ENCODE data around the gene PPARA.

Gene PPARA

DNA sequence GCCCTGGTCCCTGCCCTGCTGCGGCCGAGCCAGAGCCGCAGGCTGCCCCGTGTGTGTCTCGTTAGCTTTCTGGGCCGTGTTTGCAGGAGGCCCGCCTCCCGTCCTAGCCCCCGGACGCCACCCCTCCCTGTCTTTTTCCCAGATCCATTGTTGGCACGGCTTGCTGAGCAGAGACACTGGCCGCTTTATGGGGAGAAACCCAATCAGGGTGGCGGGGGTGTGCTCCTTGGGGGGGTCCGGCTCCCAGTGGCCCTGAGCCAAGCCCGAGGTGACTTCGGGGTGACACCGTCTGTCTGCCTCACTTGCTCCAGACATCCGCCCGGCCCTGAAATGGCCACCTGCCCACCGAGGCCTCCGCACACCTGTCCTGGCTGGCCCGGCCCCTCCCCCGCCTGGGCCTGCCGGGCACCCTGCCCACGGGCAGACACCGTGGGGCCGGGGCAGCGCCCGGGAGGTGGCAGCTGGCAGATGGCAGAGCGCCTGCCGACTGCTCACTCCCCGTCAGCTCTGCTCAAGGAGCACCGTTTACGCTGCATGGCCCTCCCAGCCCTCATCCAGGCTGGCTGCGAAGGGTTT, 43.1 kb upstream of the PPARA start:
- no peak for TF ChIP-seq POLR2AphosphoS5 (IDR thresholded peaks at IDR 0.05; ENCODE audit: low read depth)
- TF ChIP-seq, protein P1, sequence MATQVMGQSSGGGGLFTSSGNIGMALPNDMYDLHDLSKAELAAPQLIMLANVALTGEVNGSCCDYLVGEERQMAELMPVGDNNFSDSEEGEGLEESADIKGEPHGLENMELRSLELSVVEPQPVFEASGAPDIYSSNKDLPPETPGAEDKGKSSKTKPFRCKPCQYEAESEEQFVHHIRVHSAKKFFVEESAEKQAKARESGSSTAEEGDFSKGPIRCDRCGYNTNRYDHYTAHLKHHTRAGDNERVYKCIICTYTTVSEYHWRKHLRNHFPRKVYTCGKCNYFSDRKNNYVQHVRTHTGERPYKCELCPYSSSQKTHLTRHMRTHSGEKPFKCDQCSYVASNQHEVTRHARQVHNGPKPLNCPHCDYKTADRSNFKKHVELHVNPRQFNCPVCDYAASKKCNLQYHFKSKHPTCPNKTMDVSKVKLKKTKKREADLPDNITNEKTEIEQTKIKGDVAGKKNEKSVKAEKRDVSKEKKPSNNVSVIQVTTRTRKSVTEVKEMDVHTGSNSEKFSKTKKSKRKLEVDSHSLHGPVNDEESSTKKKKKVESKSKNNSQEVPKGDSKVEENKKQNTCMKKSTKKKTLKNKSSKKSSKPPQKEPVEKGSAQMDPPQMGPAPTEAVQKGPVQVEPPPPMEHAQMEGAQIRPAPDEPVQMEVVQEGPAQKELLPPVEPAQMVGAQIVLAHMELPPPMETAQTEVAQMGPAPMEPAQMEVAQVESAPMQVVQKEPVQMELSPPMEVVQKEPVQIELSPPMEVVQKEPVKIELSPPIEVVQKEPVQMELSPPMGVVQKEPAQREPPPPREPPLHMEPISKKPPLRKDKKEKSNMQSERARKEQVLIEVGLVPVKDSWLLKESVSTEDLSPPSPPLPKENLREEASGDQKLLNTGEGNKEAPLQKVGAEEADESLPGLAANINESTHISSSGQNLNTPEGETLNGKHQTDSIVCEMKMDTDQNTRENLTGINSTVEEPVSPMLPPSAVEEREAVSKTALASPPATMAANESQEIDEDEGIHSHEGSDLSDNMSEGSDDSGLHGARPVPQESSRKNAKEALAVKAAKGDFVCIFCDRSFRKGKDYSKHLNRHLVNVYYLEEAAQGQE (IDR thresholded peaks at IDR 0.05; ENCODE audit: insufficient replicate concordance, low read depth), result no peak
- TF ChIP-seq SPI1 (IDR thresholded peaks at IDR 0.05; ENCODE audit: borderline replicate concordance, low read depth), result no peak
- TF ChIP-seq GABPA (IDR thresholded peaks at IDR 0.05; ENCODE audit: low read depth), result no peak
- TF ChIP-seq, protein P2, sequence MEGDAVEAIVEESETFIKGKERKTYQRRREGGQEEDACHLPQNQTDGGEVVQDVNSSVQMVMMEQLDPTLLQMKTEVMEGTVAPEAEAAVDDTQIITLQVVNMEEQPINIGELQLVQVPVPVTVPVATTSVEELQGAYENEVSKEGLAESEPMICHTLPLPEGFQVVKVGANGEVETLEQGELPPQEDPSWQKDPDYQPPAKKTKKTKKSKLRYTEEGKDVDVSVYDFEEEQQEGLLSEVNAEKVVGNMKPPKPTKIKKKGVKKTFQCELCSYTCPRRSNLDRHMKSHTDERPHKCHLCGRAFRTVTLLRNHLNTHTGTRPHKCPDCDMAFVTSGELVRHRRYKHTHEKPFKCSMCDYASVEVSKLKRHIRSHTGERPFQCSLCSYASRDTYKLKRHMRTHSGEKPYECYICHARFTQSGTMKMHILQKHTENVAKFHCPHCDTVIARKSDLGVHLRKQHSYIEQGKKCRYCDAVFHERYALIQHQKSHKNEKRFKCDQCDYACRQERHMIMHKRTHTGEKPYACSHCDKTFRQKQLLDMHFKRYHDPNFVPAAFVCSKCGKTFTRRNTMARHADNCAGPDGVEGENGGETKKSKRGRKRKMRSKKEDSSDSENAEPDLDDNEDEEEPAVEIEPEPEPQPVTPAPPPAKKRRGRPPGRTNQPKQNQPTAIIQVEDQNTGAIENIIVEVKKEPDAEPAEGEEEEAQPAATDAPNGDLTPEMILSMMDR (IDR thresholded peaks at IDR 0.05; ENCODE audit: insufficient read depth, low read length), result no peak
- DNase-seq (ENCODE audit: low read depth in 1 of 2, low spot score in 1 of 2), result no peak
- H3K27ac ChIP-seq (replicated peaks), result no peak overlapping the region

DNA sequence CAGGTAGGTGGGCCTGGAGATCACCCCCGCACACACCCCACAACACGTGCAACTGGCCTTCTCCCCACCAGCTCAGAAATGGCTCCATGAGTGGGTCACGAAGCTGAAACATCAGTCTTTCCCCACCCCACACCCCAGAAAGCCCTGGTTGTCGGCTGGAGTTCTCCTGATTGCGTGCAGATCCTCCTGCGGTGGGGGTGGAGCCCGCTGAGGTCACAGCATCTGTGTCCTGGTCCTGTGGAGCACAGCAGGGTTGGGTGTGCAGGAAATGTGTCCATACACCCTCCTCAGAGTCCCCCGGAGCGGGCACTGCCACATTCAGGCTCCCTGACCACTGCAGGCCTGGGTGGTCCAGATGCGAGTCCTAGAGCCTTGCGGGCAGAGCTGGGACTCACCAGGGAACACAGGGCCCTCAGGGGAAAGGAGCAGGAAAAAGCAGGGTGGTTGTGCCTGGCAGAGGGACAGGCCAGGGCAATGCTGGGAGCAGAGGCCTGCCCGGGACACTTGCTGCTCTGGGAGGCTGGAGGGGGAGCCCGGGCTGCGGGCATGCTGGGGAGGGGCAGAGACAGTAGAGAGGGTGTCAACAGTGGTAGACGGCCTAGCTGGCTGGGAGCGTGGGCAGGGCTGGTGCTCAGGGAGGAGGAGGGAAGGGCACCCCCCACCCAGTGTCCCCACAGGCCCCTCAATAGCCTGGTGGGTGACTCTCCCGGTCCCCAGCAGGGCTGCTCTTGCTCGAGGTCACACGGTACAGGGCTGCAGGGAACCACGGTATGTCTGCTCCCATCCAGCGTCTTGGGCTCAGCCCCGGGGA, 42.4 kb upstream of the PPARA start:
- H3K27me3 ChIP-seq (ENCODE audit: insufficient read depth, poor library complexity, severe bottlenecking), result no peaks in the 10 kb centered on the region
- DNase-seq (ENCODE audit: low read depth in 1 of 2, low spot score in 1 of 2), result no peak
- no peak overlapping the region for H3K27ac ChIP-seq (replicated peaks)
- TF ChIP-seq, protein P2 (IDR thresholded peaks at IDR 0.05; ENCODE audit: insufficient read depth, low read length), result no peak
- no peak; the same call in 1 of the 2 replicates for TF ChIP-seq POLR2AphosphoS5 (IDR thresholded peaks at IDR 0.05; ENCODE audit: low read depth)
- TF ChIP-seq SPI1 (IDR thresholded peaks at IDR 0.05; ENCODE audit: borderline replicate concordance, low read depth), result no peak
- TF ChIP-seq, protein P1 (IDR thresholded peaks at IDR 0.05; ENCODE audit: insufficient replicate concordance, low read depth), result no peak
- no peak for TF ChIP-seq GABPA (IDR thresholded peaks at IDR 0.05; ENCODE audit: low read depth)
- H3K4me3 ChIP-seq (replicated peaks; ENCODE audit: insufficient read depth, low read length), result no peak overlapping the region

More for the DNA sequence above, 43.1 kb upstream of the PPARA start:
- Histone ChIP-seq H3K27me3 (ENCODE audit: insufficient read depth, poor library complexity, severe bottlenecking) (no peaks in the 10 kb centered on the region), H3K4me3 (replicated peaks; ENCODE audit: insufficient read depth, low read length) (no peak overlapping the region)

DNA sequence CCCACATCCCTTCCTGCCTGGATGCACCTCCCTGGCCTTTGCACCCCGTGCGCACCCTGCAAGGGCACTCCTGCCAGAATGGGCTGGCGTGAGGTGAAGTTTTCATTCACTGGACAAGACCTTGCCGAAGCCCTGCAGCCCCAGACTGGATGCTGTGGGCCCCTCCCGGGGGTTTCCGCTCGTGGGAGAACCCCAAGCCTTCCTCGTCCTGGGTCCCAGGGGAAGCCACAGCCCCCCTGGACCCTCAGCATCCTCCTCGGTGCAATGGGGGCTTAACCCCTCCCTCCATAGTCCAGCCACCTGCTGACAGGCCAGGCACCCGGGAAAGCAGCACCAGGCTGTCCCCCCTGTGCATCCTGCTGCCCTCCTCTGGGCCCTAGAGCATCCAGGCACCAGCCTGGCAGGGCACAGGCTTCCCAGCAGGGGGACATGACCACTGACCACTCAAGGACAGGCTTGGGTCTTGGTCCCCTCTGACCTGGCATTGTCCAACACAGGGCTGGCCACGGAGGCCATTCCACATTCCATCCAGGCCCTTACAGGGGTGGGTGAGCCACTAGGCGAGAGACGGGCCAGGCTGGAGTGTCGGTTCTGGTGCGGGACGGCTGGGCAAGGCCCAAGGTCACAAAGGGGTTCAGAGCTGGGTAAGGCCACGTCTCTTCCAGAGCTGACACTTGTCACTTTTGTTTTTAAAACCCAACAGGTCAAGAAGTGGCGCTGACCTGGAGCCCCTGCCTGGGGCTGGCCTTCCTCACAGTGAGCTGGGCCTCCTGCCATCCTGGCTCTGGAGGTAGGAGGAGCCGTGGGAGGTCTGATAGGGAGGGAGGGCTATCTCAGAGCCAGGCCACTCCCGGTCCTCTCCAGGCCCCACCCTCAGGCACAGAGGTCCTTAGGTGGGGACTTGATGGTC, 41.5 kb upstream of the PPARA start:
- H3K4me3 ChIP-seq (replicated peaks; ENCODE audit: insufficient read depth, low read length), result no peak overlapping the region
- TF ChIP-seq, protein P2 (IDR thresholded peaks at IDR 0.05; ENCODE audit: insufficient read depth, low read length), result no peak
- TF ChIP-seq GABPA (IDR thresholded peaks at IDR 0.05; ENCODE audit: low read depth) (no peak), SPI1 (IDR thresholded peaks at IDR 0.05; ENCODE audit: borderline replicate concordance, low read depth) (no peak)
- no peak overlapping the region for H3K27ac ChIP-seq (replicated peaks)
- DNase-seq (ENCODE audit: low read depth in 1 of 2, low spot score in 1 of 2), result no peak
- no peaks in the 10 kb centered on the region for H3K27me3 ChIP-seq (ENCODE audit: insufficient read depth, poor library complexity, severe bottlenecking)
